Upper lobe of left lung (tissue), 4 donors: ENCODE measurements around the gene SPEN.

Experiments used
- CTCF ChIP-seq, 6 experiments: fragments of 450-650 bp in 4 of 6; fragments of 200-600 bp in 2 of 6; sonication (generic) in 2 of 6; IDR thresholded peaks; one replicate each; pipeline ENCODE4 v1.5.1; 2016 to 2019; ENCODE audit warnings: antibody characterized with exemption in 6 of 6
- EP300 ChIP-seq, 4 donors: sonication (generic); formaldehyde crosslinking; IDR thresholded peaks; one replicate each; pipeline ENCODE4 v1.5.1; 2017; ENCODE audit warnings: antibody characterized with exemption in 4 of 4, control low read depth in 2 of 4
- POLR2A ChIP-seq, 4 donors: fragments of 450-650 bp; IDR thresholded peaks; one replicate each; pipeline ENCODE4 v1.5.1; 2016 to 2017; ENCODE audit warnings: antibody characterized with exemption in 4 of 4, mild to moderate bottlenecking in 2 of 4
- POLR2AphosphoS5 ChIP-seq, 2 donors: sonication (generic); formaldehyde crosslinking; IDR thresholded peaks; one replicate each; pipeline ENCODE4 v1.5.1; 2017; ENCODE audit warnings: antibody characterized with exemption in 2 of 2

DNA sequence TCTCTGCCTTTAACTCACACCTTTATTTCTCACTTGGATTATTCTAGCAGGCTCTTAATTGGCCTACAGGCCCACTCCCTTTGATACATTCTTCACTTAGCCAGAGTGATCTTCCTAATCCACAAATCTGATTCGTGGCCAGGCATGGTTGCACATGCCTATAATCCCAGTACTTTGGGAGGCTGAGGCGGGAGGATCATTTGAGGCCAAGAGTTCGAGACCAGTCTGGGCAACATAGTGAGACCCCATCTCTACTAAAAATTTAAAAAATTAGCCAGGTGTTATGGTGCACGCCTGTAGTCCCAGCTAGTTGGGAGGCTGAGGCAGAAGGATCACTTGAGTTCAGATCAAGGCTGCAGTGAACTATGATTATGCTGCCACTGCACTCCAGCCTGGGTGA lies 126.3 kb downstream of the SPEN start:
- TF ChIP-seq CTCF (IDR thresholded peaks at IDR 0.05) (no peak), POLR2A (IDR thresholded peaks at IDR 0.05) (no peak), POLR2AphosphoS5 (IDR thresholded peaks at IDR 0.05) (no peak), EP300 (IDR thresholded peaks at IDR 0.05) (no peak)
